GM19328 (cell line): Measurements from ENCODE around the gene GRIN3B.

Source experiments
- ATAC-seq: cut with Tn5 transposase; IDR thresholded peaks from one replicate; pipeline ENCODE4 v1.9.1; 2021; ENCODE audit warnings: mild to moderate bottlenecking, moderate library complexity; ENCODE audit not compliant: unreplicated experiment

The GRIN3B gene

GRCh38 chr19:964761-965694 lies 35.2 kb upstream of the GRIN3B start:
- ATAC-seq: no peak

GRCh38 chr19:966485-967088 lies 33.6 kb upstream of the GRIN3B start:
- ATAC-seq: no peak

- no peak for ATAC-seq
Measured at GRCh38 chr19:970695-971094, 29.5 kb upstream of the GRIN3B start.

GRCh38 chr19:971795-972194 lies 28.4 kb upstream of the GRIN3B start:
- no peak for ATAC-seq

GRCh38 chr19:972281-972680 lies 27.9 kb upstream of the GRIN3B start:
- ATAC-seq: no peak

- ATAC-seq: no peak
Measured at GRCh38 chr19:973726-974563, 26.3 kb upstream of the GRIN3B start.

- ATAC-seq: no peak
Measured at GRCh38 chr19:974564-975257, 25.5 kb upstream of the GRIN3B start.

- no peak for ATAC-seq
Measured at GRCh38 chr19:976476-976875, 23.7 kb upstream of the GRIN3B start.

GRCh38 chr19:977058-977464 lies 23.2 kb upstream of the GRIN3B start:
- no peak for ATAC-seq

- ATAC-seq: no peak
Measured at GRCh38 chr19:979318-979741, 20.9 kb upstream of the GRIN3B start.

- ATAC-seq: no peak
Measured at GRCh38 chr19:980133-980998, 19.9 kb upstream of the GRIN3B start.

GRCh38 chr19:982567-983170 lies 17.6 kb upstream of the GRIN3B start:
- no peak for ATAC-seq

- peak; percentile 70 for ATAC-seq
Measured at GRCh38 chr19:984165-984967, 15.9 kb upstream of the GRIN3B start, which contains the start of gene WDR18. Gene WDR18 (plus strand): TSS chr19:984345. CDS start chr19:984354, 9 bp downstream.

GRCh38 chr19:986083-986482 lies 14.1 kb upstream of the GRIN3B start:
- ATAC-seq: no peak

- no peak for ATAC-seq
Measured at GRCh38 chr19:988081-988480, 12.1 kb upstream of the GRIN3B start.

GRCh38 chr19:988510-988909 lies 11.7 kb upstream of the GRIN3B start:
- ATAC-seq: no peak

- no peak for ATAC-seq
Measured at GRCh38 chr19:989381-990081, 10.7 kb upstream of the GRIN3B start.

- no peak for ATAC-seq
Measured at GRCh38 chr19:990119-990571, 10.1 kb upstream of the GRIN3B start.
